Stimulated activated CD8-positive, alpha-beta memory T cell treated with anti-CD3 and anti-CD28 coated beads, Interleukin-12 subunit alpha, Interleukin-12 subunit beta, amount 100 ng/mL, for 24 hours (primary cell): ENCODE data around the gene GAPDHS.

Source experiments
- DNase-seq: peaks from one replicate; pipeline ENCODE4 v3.0.0-alpha.2; 2020; ENCODE audit errors: extremely low read depth

GAPDHS gene

DNA sequence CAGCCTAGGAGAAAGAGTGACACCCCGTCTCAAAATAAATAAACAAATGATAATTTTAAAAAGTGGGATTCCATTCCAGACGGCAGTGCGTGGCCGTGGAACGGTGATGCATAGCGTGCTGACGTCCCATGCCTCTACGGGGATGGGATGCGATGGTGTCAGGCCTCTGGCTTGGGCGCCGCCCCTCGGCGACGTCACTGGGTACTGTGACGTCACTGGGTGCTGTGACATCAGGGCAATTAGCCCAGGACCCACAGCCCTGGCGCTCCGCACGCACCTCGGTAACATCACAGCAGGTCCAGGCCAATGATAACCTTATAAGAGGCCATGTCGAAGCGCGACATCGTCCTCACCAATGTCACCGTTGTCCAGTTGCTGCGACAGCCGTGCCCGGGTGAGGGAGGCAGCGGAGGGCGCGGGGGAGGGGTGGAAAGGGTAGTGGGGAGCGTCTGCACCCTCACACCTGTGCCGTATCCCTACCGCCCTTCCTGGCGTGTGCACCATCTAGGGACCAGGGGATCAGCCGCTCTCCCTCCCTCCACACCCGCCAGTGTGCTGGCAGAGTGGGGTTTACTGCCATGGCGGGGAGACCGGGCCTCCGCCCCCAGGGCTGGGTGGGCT lies at the start of gene GAPDHS:
TSS of gene GAPDHS (plus strand) at position 256 of the 621 bp plus-strand sequence. CDS start at position 328, 72 bp downstream.
- no peak for DNase-seq

DNA sequence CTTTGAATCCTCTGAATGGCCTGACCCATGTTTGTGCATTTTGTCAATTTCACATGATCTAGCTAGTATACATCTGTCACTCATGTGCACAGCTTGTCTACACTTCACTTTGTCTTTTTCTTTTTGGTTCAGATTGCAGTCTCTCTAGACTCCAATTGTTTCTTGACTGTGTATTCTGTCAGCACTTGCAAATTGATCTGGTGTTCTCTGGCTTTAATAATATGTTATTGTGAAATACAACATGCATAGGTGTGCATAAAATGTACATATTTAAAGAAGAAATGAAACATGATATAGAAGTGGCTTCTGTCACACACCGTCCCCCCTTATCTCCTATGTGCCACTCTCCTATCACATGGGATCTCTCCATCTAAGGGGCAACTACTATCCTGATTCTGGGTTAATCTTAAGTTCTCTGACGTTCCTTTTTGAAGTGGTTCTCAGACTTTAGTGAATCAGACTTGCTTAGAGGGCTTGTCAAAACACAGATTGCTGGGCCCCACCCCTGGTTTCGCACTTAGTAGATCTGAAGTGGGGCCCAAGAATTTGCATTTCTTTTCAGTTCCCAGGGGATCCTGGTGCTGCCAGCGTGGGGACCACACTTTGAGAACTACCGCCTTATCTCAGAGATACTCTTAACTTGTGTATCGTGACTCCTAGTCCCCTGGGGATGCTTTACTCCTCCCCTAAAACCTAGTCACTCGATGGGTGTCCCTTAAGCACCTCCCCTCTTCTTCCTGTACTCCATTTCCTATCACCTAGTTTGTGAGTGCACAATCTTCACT lies 48.8 kb upstream of the GAPDHS start:
- DNase-seq, result no peak

DNA sequence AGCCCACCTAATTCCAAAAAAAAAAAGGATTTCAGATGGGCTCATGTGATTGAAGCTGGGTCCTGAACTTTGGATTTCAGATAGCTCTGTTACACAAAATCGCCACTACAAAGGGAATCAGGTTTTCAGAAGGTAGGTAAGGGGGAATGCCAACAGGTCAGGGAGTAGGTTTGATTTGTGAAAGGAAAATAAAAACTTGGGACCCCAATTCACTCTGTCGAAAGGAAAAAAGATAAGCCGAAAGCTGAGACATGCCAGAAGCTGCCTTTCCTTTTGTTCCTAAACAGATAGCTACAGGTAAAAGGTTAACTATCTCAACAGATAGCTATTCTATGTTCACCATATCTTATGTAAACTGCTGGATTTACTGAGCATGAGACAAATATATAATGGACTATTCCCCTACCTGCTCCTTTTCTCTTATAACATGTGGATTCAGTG lies 47.0 kb upstream of the GAPDHS start:
- DNase-seq, result no peak

DNA sequence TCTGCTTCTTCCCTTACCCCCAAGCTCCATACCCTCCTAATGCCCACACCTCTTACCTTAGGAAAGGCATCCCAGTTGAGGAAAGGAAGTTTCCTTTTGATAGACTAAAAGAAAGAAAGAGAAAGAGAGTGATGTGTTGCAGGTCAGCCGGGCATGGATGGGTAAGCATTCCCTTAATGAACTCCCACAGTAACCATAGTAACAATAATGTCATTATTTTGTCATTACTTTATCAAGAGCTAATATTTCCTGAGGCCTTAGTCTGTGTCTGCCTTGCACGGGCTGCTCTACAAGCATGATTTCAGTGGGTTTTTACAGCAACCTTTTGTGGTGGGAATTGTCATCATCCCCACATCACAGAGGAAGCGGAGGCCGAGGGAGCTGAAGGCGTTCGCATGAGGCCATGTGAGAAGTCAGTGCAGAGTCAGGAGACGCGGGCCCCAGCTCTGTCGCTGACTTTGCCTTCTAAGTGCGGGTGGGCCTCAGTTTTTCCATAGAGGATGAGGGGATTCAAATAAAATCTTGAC lies 45.5 kb upstream of the GAPDHS start:
- no peak for DNase-seq

DNA sequence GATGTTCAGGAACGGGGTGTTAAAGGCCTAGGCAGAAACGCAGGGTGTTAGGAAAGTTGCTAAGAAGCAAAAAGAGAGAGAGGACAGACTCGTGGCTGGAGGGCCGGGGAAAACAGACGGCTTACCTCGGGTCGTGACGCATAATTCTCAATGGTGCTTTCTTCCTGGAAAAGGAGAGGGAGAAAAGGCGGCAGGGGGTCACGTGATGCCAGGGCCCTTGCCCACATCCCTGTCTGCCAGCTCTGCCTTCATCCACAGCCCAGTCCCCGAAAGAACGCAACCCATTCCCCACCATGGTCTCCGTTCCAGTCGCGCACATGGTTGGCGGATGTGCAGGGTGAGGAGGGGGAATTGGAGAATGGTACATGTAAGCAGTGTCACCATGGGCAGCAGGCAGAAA lies 44.6 kb upstream of the GAPDHS start:
- no peak for DNase-seq

DNA sequence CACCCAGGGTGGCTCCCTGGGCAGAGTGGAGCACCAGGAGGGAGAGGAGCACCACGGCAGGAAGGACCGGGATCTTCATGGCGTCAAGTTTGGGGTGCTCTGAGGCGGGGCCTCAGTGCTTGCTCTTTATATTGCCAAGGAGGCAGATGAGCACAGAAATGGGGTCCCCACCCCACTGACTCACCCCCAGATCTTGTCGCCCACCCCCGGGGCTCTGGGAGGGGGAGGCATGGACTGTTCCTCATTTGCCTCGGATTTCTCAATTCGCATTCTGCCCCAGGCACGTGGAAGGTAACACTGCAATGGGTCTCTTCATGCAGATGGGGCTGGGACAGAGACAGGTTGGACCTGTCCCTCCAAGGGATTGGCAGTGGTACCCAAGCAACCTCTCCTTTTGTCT lies 42.9 kb upstream of the GAPDHS start, which contains the start of gene KRTDAP:
TSS of gene KRTDAP (minus strand) at position 101 of the 400 bp plus-strand sequence. CDS start at position 79, 22 bp downstream.
- no peak for DNase-seq

DNA sequence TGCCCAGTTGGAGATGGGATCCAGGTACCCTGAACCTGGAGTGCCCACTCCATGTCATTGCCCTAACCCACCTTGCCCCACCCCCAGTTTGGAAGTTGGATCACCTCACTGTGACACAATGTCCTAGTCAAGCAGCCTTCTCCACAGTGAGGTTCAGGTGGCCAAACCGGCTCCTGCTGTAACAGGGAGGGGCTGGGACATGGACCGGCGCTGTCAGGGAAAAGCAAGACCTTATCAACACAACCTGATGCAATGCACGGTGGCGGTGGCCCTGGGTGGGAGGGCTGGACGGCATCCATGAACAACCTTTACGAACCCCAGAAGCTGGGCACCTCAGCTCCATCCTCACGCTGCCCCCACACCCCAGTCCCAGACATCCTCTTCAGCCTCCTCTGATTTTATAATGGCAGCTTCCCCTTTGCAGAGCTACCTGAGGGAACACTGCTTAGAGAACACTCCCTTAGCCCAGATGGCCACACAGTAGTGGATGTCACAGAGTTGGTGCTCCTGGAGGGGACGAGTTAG lies 41.4 kb upstream of the GAPDHS start:
- DNase-seq, result no peak

DNA sequence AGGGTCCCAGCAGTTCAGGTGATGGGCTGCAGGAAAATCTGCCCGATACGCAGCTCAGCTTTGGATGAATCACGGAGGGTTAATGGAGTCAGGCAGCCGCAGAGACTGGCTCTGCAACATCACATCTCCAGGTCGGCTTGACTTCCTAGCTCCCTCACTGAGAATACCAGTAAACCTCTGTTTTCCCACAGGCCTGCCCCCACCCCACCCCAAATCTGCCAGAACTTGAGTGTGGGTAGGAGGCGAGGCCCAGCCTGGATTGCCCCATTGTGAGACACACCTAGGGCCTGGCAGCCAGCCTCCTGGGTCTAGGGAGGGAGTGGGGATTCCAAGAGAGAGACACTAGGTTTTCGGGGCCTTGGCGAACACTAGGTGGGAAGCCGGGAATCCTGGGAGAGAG lies 39.3 kb upstream of the GAPDHS start:
- no peak for DNase-seq

DNA sequence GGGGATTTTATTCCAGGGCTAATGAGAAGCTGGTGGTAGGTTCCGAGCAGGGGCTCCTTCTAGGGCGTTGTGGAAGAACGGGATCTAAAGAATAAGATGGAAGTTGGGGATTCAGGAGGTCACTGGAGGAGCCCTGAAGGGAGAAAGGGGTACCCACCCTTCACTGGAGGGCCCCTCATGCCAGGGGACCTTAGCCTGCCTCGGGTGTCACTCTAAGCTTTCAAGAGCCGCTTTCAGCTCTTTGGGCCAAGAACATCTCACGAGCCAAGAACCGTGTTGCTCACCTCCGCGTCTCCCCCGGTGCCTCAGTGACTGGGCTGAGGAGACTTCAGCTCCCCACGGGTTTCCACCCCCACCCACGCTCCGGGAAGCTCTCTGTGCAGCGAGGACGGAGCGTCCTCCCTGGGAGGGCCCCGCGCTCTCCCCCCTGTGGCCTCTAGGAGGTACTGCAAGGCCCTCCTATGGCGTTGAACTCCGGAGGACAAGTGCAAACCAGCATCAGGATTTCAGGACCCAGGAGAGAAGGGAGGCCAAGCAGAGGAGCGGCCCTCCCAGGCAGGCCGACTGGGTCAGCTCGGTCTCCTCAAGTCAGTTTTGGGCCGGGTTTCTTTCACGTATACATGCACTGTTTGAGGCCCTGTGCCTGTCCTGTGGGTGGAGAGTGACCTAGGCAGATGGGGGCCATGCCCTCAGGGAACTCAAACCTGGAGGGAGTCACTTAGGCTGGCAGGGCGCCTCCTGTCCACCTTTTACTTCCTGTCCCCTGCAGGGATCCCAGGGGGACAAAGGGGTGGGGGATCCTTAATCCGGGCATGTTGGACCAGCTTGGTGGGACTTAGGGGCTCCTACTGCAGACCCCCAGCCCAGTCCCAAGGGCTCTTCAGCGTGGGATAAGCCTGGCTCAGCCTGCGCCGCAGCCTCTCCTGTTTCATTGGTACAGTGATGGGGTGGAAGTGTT lies 37.9 kb upstream of the GAPDHS start:
- peak; percentile 51 for DNase-seq

DNA sequence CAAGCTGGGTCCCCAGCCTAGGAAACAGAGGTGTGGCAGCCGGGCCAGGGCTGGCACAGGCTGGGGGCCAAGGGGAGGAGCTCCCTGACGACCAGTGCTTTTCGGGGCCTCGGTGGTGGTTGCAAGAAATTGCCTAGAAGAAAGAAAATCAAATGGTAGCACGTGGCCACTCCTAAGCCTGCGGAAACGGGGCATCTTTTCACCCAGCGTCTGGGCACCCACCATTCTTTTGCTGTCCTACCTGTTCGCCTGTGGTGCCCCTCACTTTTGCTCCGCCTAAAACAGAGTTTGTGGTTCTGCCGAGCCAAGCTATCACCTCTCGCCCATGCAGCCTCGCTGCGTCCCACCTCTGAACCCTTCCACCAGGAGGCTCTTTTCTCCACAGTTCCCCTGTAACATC lies 35.9 kb upstream of the GAPDHS start:
- no peak for DNase-seq

DNA sequence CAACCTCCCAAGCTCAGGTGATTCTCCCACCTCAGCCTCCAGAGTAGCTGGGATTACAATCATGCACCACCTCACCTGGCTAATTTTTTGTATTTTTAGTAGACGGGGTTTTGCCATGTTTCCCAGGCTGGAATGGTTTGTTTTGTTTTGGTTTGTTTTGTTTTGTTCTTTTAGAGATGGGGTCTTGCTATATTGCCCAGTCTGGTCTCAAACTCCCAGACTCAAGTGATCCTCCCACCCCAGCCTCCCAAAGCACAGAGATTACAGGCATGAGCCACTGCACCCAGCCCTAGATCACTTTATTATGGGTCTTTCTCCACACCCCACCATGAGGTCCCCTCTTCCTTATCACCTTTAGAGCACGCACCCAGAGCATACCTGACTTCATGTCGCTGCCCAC lies 35.0 kb upstream of the GAPDHS start:
- DNase-seq, result no peak

DNA sequence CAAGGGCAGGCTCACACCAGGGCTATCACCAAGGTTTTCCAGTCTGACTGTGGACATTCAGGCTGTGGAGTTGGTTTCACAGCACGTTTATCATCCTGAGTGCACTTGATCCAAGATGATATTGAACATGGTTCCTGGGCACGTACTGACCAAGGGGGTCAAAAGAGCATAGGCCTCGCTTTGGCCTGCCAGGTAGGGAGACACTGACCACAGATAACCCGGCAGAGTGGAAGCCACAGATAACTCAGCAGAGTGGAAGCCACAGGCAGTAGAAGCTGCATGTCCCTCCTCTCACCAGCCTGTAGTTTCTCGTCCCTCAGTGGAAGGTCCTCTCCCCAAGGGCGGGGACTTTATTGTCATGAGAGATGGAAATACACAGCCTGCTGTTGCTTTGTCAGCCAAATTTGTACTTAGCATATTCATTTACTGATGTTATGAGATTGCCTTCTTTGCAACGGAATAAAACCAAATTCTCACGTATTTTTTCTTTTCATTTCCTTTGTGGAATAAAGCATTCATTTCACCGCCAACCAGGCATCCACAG lies 34.2 kb upstream of the GAPDHS start:
- no peak for DNase-seq

DNA sequence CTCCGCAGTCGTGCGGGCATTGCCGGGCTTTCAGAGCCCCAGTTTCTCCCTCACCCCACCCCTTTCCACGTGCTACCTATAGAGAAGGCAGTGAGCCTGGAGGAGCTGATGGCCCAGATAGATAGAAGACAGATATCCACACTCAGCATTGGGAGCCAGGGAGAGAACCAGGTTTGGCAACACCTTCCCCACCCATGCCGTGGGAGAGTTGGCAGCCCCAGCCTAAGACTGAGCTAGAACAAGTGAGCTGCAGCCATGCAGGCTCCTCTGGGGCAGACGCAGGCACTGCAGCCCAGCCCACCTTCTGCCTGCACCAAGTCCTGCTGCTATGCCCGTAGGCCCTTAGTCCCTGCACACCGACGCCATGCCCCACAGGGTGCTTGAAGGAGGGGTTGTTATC lies 32.6 kb upstream of the GAPDHS start:
- no peak for DNase-seq

DNA sequence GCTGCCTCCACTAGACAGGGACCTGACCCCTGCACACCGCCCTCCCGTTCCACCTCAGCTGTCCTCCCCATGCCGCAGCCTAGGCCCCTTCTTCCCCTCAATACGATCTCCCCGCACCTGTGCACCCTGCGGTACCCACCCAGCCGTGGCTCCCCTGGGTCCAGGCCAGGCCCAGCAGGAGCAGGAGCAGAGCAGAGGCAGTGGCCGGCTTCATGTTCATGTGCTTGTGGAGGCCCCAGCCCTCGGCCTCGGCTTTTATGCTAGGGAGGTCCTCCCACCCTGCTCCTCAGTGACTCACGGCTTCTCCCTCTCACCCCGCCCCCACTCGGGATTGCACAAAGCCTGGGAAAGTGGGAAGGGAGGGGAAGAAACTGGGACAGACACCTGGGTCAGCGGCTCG lies 31.6 kb upstream of the GAPDHS start:
- no peak for DNase-seq

DNA sequence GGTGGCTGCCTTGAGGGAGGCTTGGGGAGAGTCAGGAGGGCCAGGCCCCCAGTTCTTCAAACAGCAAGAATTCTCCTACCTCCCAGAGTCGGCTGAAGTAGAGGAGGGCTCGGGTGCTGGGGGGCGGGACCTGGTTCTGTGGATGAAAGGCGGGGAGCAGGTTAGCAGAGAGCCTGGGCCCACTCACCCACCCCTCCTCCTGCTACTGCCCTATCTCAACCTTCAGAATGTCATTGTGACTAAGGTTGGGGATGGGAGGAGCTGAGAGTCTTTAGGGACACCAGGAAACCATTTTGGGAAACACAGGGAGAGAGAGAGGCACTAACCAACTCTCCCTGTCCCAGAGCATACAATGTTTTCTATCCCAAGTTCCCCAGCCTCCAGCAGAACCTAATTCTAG lies 30.5 kb upstream of the GAPDHS start:
- DNase-seq, result no peak

DNA sequence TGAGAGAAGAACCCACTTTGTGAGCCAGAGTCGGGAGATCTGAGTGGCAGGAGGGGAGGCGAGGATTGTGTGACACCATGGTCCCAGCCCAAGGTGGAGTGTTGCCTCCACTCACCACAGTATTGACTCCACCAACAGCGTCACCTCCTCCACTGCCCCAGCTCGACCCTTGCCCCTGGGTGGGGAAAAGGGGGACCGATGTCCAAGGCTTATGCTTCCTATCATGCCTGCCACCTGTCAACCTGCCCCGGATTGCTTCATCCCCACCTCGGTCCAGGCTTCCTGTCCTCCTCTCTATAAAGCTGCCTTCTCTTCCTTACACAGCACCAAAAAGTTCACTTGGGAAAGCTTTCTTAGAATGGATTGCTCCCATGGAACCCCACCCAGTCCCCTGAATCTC lies 27.2 kb upstream of the GAPDHS start:
- no peak for DNase-seq

DNA sequence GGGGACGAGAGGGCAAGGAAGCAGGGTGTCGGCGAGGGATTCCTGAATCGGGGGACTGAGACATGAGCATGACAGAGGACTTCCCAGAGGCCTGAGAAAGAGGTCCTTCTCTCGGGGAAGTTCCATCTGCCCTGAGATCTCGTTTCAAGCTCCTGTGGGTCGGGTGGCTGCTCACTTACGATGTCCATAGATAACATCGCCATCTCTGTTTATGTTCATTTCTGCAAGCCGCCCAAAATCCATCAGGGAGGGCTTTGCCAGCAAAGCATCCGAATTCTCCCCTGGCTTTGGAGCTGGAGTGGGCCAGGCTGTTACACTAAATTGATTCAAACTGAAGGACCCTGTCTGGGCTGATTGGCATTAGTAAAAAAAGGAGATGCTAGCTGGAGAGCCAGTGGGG lies 25.7 kb upstream of the GAPDHS start:
- no peak for DNase-seq

DNA sequence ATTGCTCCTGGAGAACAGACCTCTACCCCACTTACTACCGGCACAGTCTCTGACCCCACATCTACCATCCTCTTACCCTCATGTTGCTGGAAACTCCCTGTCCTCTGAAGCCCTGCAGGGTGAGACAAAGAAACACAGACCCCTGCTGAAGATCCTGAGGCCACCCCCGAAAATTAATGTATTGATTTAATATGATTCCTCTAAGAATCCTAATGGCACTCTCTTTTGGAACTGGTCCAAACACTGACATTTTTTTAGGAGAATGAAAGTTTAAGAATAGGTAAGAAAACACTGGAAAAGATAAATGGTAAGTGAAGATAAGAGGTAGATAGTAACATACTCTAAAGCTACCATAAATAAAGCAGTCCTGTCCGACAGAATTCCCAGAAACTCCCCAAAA lies 25.1 kb upstream of the GAPDHS start:
- no peak for DNase-seq

DNA sequence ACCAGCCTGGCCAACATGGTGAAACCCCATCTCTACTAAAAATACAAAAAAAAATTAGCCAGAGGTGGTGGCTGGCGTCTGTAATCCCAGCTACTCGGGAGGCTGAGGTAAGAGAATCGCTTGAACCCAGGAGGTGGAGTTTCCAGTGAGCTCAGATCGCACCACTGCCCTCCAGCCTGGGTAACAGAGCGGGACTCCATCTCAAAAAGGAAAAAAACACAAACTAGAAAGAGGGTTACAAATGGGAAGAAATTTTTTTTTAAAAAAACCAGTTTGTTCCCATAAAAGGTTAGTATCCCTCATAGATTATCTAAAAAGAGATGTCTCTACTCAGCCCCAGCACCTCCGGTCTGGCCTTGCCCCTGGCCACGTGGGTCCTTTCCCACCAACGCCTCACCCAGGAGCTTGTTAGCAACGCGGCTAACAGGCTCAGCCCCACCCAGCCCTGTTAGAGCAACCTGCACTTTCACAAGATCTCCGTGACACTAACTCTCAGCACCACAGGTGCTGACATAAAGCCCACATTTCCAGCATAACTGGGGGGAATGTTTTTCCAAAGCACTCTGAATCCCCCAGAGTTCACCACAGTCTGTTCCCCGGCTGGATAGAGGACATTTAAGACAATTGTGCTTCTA lies 24.1 kb upstream of the GAPDHS start:
- DNase-seq, result no peak

DNA sequence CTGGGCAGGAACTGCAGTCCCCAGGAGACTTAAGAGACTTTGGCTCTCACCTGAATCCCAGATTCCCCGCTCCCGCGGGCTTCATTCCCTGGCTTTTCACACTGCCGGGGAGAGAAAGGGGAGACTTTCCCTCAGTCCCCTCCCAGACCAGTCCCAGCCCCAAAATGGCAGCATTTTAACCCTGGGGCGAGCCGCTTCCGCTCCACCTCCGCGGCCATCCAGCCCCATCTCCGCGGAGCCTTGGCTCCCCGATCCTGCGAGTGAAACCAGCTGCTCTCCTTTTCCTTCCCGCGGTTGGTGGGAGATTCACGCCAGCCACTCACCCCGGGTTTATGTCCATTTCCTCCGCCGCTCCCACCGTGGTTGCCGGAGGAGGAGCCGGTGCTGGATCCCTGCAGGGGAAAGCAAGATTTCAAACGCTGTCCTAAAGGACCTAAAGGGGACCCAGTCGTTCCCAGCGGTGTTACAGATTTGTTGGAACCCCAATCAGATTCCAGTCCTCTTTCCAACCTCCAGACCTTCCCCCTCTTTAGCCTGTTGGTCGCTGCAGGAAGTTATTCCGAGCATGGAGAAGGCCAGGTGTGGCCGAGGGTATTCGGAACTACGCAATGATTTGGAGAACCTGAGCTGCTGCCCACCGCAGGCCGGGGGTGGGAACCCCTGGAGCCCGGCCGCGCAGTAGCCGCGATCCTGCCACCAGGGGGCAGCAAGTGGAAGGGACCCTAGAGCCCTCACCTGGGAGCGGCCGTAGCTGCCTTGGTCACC lies 23.2 kb upstream of the GAPDHS start:
- peak; percentile 41 for DNase-seq
